Keratinocyte (primary cell): ENCODE data around the gene MFF. TPM values are rescaled to one million over a fixed set of nuclear protein-coding genes. Genes with fewer than 3 reads are reported as not detected.

Experiments
- DNase-seq: peaks from one replicate; pipeline ENCODE4 v3.0.0-alpha.2; 2011; ENCODE audit warnings: low read depth, missing footprints, low spot score
- FAIRE-seq: peaks from 2 replicates; lab custom pipeline; 2011; peaks lifted over from hg19 to GRCh38; lab: Jason Lieb, UNC
- H2AFZ ChIP-seq: 2 replicates; pipeline ENCODE4 v1.6.0; 2012; ENCODE audit warnings: low read length, control low read depth, inconsistent platforms; ENCODE audit not compliant: control insufficient read depth
- H3K27ac ChIP-seq: 2 replicates; pipeline ENCODE4 v1.5.1; 2011; ENCODE audit warnings: low read length; ENCODE audit not compliant: control insufficient read depth, insufficient read depth
- H3K27me3 ChIP-seq: 3 replicates; pipeline ENCODE4 v1.6.0; 2011; ENCODE audit warnings: low read length; ENCODE audit not compliant: control insufficient read depth, insufficient read depth; ENCODE audit errors: extremely low read depth
- H3K36me3 ChIP-seq, 2 experiments: 2 replicates in 1 of 2; 3 replicates in 1 of 2; pipeline ENCODE4 v1.5.1; 2011; ENCODE audit warnings: low read length in 2 of 2, mild to moderate bottlenecking in 1 of 2; ENCODE audit not compliant: control insufficient read depth in 2 of 2, insufficient read depth in 2 of 2; ENCODE audit errors: extremely low read depth in 1 of 2
- H3K4me1 ChIP-seq: 3 replicates; pipeline ENCODE4 v1.5.1; 2011; ENCODE audit warnings: low read length; ENCODE audit not compliant: control insufficient read depth, insufficient read depth; ENCODE audit errors: extremely low read depth
- H3K4me2 ChIP-seq: 3 replicates; pipeline ENCODE4 v1.6.0; 2011; ENCODE audit warnings: low read depth, low read length; ENCODE audit not compliant: control insufficient read depth, insufficient read depth; ENCODE audit errors: extremely low read depth
- H3K4me3 ChIP-seq, 3 experiments: fragments of 200-600 bp in 1 of 3; sonication (generic) in 1 of 3; 2 replicates in 2 of 3; 3 replicates in 1 of 3; pipeline ENCODE4 v1.5.1; 2011 to 2016; ENCODE audit warnings: low read length in 3 of 3, mild to moderate bottlenecking in 3 of 3, control low read depth in 2 of 3, inconsistent platforms in 1 of 3, low read depth in 1 of 3, mixed read lengths in 1 of 3, mixed run types in 1 of 3, moderate library complexity in 1 of 3; ENCODE audit not compliant: control insufficient read depth in 2 of 3, insufficient read depth in 2 of 3; ENCODE audit errors: extremely low read depth in 1 of 3
- H3K79me2 ChIP-seq: 2 replicates; pipeline ENCODE4 v1.6.0; 2012; ENCODE audit warnings: low read length; ENCODE audit not compliant: control insufficient read depth, insufficient read depth
- H3K9ac ChIP-seq: 3 replicates; pipeline ENCODE4 v1.6.0; 2011; ENCODE audit warnings: low read length; ENCODE audit not compliant: control insufficient read depth, insufficient read depth; ENCODE audit errors: extremely low read depth
- H3K9me1 ChIP-seq: 3 replicates; pipeline ENCODE4 v1.6.0; 2011; ENCODE audit warnings: low read length; ENCODE audit not compliant: control insufficient read depth, insufficient read depth; ENCODE audit errors: extremely low read depth
- H3K9me3 ChIP-seq: 2 replicates; pipeline ENCODE4 v1.5.1; 2012; ENCODE audit warnings: low read depth, low read length; ENCODE audit not compliant: control insufficient read depth
- H4K20me1 ChIP-seq: 3 replicates; pipeline ENCODE4 v1.6.0; 2011; ENCODE audit warnings: low read length; ENCODE audit not compliant: control insufficient read depth, insufficient read depth; ENCODE audit errors: extremely low read depth
- CTCF ChIP-seq, 3 experiments: IDR thresholded peaks in 1 of 3; conservative IDR thresholded peaks in 1 of 3; optimal IDR thresholded peaks in 1 of 3; 2 replicates in 2 of 3; 3 replicates in 1 of 3; pipeline versions ENCODE3 to v1.5.1; 2011; ENCODE audit warnings: low read length in 3 of 3, mild to moderate bottlenecking in 3 of 3, moderate library complexity in 2 of 3, control low read depth in 1 of 3, inconsistent platforms in 1 of 3; ENCODE audit not compliant: insufficient read depth in 2 of 3; ENCODE audit errors: extremely low read depth in 1 of 3
- EZH2 ChIP-seq: IDR thresholded peaks from one replicate; pipeline ENCODE4 v1.6.1; 2012; ENCODE audit warnings: inconsistent platforms, mild to moderate bottlenecking, low read length, moderate library complexity
- dilution Hi-C: fragments of 300-500 bp; cut with MboI; formaldehyde crosslinking; loops from one replicate; pipeline ENCODE4 v1.7.0; 2020; ENCODE audit warnings: low sequenced_read_pairs; ENCODE audit not compliant: extremely low pct_ligation_motif_present
- polyA plus RNA-seq, 5 experiments: library from polyadenylated mRNA; depleted of rRNA in 3 of 5; stranded (reverse) in 3 of 5; stranded (forward) in 1 of 5; unstranded in 1 of 5; fragments of >200 nt; gene quantifications; 1 replicate in 1 of 5; 2 replicates in 3 of 5; 3 replicates in 1 of 5; pipeline versions ENCODE4 v1.2.1 to v1.2.3, GENCODE V29; 2011 to 2012; ENCODE audit warnings: missing spikeins in 2 of 5, low read depth in 1 of 5, low replicate concordance in 1 of 5

The MFF gene
- polyA plus RNA-seq, 1 donor (not counting 4 experiments of a cell fraction or from before 2014, with no cell fraction given), result 72.5 TPM

GRCh38 chr2:227366769-227367426 lies 41.8 kb downstream of the MFF start:
- no peaks in the 10 kb centered on the region for H3K27me3 ChIP-seq
- no peaks in the 10 kb centered on the region for H3K9me1 ChIP-seq
- FAIRE-seq, result no peak
- H3K27ac ChIP-seq, result no peak overlapping the region
- TF ChIP-seq CTCF (optimal IDR thresholded peaks at IDR 0.05 in 1 of 3, IDR thresholded peaks at IDR 0.05 in 1 of 3, conservative IDR thresholded peaks at IDR 0.05 in 1 of 3; ENCODE audit: extremely low read depth in 1 of 3, insufficient read depth in 2 of 3, low read length in 3 of 3) (no peak), EZH2 (no peak)
- H3K79me2 ChIP-seq, result no peaks in the 10 kb centered on the region
- no peak overlapping the region for H3K4me2 ChIP-seq
- H3K9me3 ChIP-seq, result no peaks in the 10 kb centered on the region
- no peak overlapping the region for H2AFZ ChIP-seq
- H4K20me1 ChIP-seq, result no peaks in the 10 kb centered on the region
- no peak overlapping the region for H3K9ac ChIP-seq
- no peak overlapping the region for H3K4me3 ChIP-seq
- H3K36me3 ChIP-seq, result no peaks in the 10 kb centered on the region
- dilution Hi-C loops, result no loop called here
- DNase-seq, result no peak
- peaks cover 7% of the 10 kb centered on the region for H3K4me1 ChIP-seq

- Histone ChIP-seq H3K36me3 (no peaks in the 10 kb centered on the region), H3K27ac (no peak overlapping the region), H3K9me1 (no peaks in the 10 kb centered on the region), H3K9me3 (no peaks in the 10 kb centered on the region), H2AFZ (no peak overlapping the region), H3K27me3 (no peaks in the 10 kb centered on the region), H3K4me3 (no peak overlapping the region), H3K4me1 (peaks cover 7% of the 10 kb centered on the region), H3K4me2 (no peak overlapping the region), H3K79me2 (no peaks in the 10 kb centered on the region), H4K20me1 (no peaks in the 10 kb centered on the region), H3K9ac (no peak overlapping the region)
- dilution Hi-C loops, result no loop called here
- DNase-seq (no peak), FAIRE-seq (no peak)
- TF ChIP-seq EZH2 (no peak), CTCF (optimal IDR thresholded peaks at IDR 0.05 in 1 of 3, IDR thresholded peaks at IDR 0.05 in 1 of 3, conservative IDR thresholded peaks at IDR 0.05 in 1 of 3; ENCODE audit: extremely low read depth in 1 of 3, insufficient read depth in 2 of 3, low read length in 3 of 3) (no peak)
These were observed 42.4 kb downstream of the MFF start for GRCh38 chr2:227367427-227367795.
